Sigmoid colon (tissue), 7 donors: ENCODE results near the gene RPGRIP1. TPM values are rescaled to one million over a fixed set of nuclear protein-coding genes. Genes with fewer than 3 reads are reported as not detected.
A peak's percentile ranks its signal among the peaks of the same experiment; 100 is the strongest.
"Not testable (repeated sequence)": the region's sequence is repeated elsewhere in the genome, so short reads cannot be mapped to it uniquely, and the experiment has no call there.

Source experiments
- DNase-seq: peaks from one replicate; pipeline ENCODE4 v3.0.0-alpha.2; 2019
- H3K27ac ChIP-seq, 4 donors: fragments of 200-600 bp; sonication (generic); one replicate each; pipeline ENCODE4 v1.5.1; 2016 to 2019; ENCODE audit warnings: mild to moderate bottlenecking in 1 of 4
- H3K27me3 ChIP-seq, 3 donors: fragments of 200-600 bp; sonication (generic); one replicate each; pipeline ENCODE4 v1.5.1; 2019; ENCODE audit warnings: mild to moderate bottlenecking in 1 of 3
- H3K36me3 ChIP-seq, 4 donors: fragments of 200-600 bp; sonication (generic); one replicate each; pipeline ENCODE4 v1.5.1; 2016 to 2019
- H3K4me1 ChIP-seq, 4 donors: fragments of 200-600 bp; sonication (generic); one replicate each; pipeline ENCODE4 v1.5.1; 2017 to 2019
- H3K4me3 ChIP-seq, 4 donors: fragments of 200-600 bp; sonication (generic); one replicate each; pipeline ENCODE4 v1.5.1; 2017 to 2019; ENCODE audit warnings: mild to moderate bottlenecking in 2 of 4, moderate library complexity in 1 of 4
- H3K9me3 ChIP-seq, 4 donors: fragments of 200-600 bp in 3 of 4; sonication (generic) in 3 of 4; one replicate each; pipeline versions ENCODE4 v1.5.1 to v1.6.1; 2013 to 2019
- CTCF ChIP-seq, 4 experiments: fragments of 450-650 bp in 3 of 4; fragments of 200-600 bp in 1 of 4; IDR thresholded peaks; one replicate each; pipeline ENCODE4 v1.5.1; 2016 to 2019; ENCODE audit warnings: antibody characterized with exemption in 4 of 4, mild to moderate bottlenecking in 3 of 4, moderate library complexity in 2 of 4
- EP300 ChIP-seq, 4 donors: sonication (generic); formaldehyde crosslinking; IDR thresholded peaks; one replicate each; pipeline ENCODE4 v1.6.1; 2017; ENCODE audit warnings: antibody characterized with exemption in 4 of 4
- POLR2A ChIP-seq, 2 donors: fragments of 450-650 bp; IDR thresholded peaks; one replicate each; pipeline ENCODE4 v1.6.1; 2016; ENCODE audit warnings: antibody characterized with exemption in 2 of 2, mild to moderate bottlenecking in 2 of 2, moderate library complexity in 2 of 2
- POLR2AphosphoS5 ChIP-seq, 4 donors: sonication (generic); formaldehyde crosslinking; IDR thresholded peaks; one replicate each; pipeline ENCODE4 v1.6.1; 2017; ENCODE audit warnings: antibody characterized with exemption in 4 of 4
- WGBS, 2 donors: extraction: QIAGEN DNeasy Blood & Tissue Kit; methylation state at CpG; one replicate each; pipeline ENCODE4 v1.1.7; 2013; 5-methylcytosine and 5-hydroxymethylcytosine counted together
- intact Hi-C: fragments of 100-400 bp; cut with DNase I; formaldehyde crosslinking; loops from one replicate; pipeline ENCODE4 v1.15.1; 2023
- polyA plus RNA-seq, 3 donors: library from polyadenylated mRNA; stranded (reverse); fragments of 200-250 nt; gene quantifications; one replicate each; pipeline ENCODE4 v1.2.3, GENCODE V29; 2013
- total RNA-seq, 4 donors: library from RNA; depleted of rRNA; stranded (reverse); fragments of >200 nt; gene quantifications; one replicate each; pipeline ENCODE4 v1.1.0, GENCODE V29; 2016
- donor health status: healthy with polysubstance abuse.
- donor health status: Bipolar disorder and iron deficiency.
- donor health status: healthy.

Gene RPGRIP1
- total and polyA plus RNA-seq, 7 donors, result 0.25 to 0.60 (median 0.37) TPM; not detected in 3

GRCh38 chr14:21287168-21287567, 7.3 kb downstream of the RPGRIP1 start:
- TF ChIP-seq EP300 (IDR thresholded peaks at IDR 0.05) (no peak), POLR2A (IDR thresholded peaks at IDR 0.05) (no peak), CTCF (IDR thresholded peaks at IDR 0.05) (no peak), POLR2AphosphoS5 (IDR thresholded peaks at IDR 0.05) (no peak)
- no peak for DNase-seq
- Histone ChIP-seq H3K27me3 (no peaks in the 10 kb centered on the region), H3K4me1 (no peaks in the 10 kb centered on the region), H3K4me3 (no peak overlapping the region), H3K27ac (no peak overlapping the region), H3K36me3 (no peaks in the 10 kb centered on the region), H3K9me3 (no peaks in the 10 kb centered on the region)
- 92 to 94% methylated on average over 6 of the region's 6 CpGs for WGBS, 2 donors
- intact Hi-C loops, result no loop called here

- DNase-seq, intact Hi-C loops, H3K4me1 ChIP-seq, H3K4me3 ChIP-seq, H3K9me3 ChIP-seq, H3K27me3 ChIP-seq, H3K36me3 ChIP-seq, H3K27ac ChIP-seq: not testable (repeated sequence)
- 84 to 86% methylated on average over 8 of the region's 8 CpGs for WGBS, 2 donors
These were observed 14.1 kb downstream of the RPGRIP1 start for GRCh38 chr14:21294026-21294425.

- TF ChIP-seq POLR2AphosphoS5 (IDR thresholded peaks at IDR 0.05) (no peak), POLR2A (IDR thresholded peaks at IDR 0.05) (no peak), EP300 (IDR thresholded peaks at IDR 0.05) (no peak), CTCF (IDR thresholded peaks at IDR 0.05) (no peak)
- no peaks in the 10 kb centered on the region for H3K9me3 ChIP-seq
- 83 to 91% methylated on average over 12 of the region's 12 CpGs for WGBS, 2 donors
- no peak overlapping the region for H3K27ac ChIP-seq
- no peak for DNase-seq
- no peaks in the 10 kb centered on the region for H3K36me3 ChIP-seq
- intact Hi-C loops, result no loop called here
- H3K4me1 ChIP-seq, result peaks cover 0 to 6% (median 5%) of the 10 kb centered on the region in 4 donors
- H3K27me3 ChIP-seq, result peaks cover 0 to 26% (median 0%) of the 10 kb centered on the region in 3 donors
- H3K4me3 ChIP-seq, result no peak overlapping the region
These were observed 18.5 kb downstream of the RPGRIP1 start for GRCh38 chr14:21298358-21298757.

GRCh38 chr14:21299562-21300130, 19.8 kb downstream of the RPGRIP1 start:
- H3K4me3 ChIP-seq, result no peak overlapping the region
- peaks cover 0 to 6% (median 5%) of the 10 kb centered on the region in 4 donors for H3K4me1 ChIP-seq
- no peaks in the 10 kb centered on the region for H3K36me3 ChIP-seq
- DNase-seq, result no peak
- H3K9me3 ChIP-seq, result no peaks in the 10 kb centered on the region
- peaks cover 0 to 26% (median 0%) of the 10 kb centered on the region in 3 donors for H3K27me3 ChIP-seq
- intact Hi-C loops, result no loop called here
- TF ChIP-seq POLR2A (IDR thresholded peaks at IDR 0.05) (no peak), CTCF (IDR thresholded peaks at IDR 0.05) (no peak)
- 83 to 87% methylated on average over 10 of the region's 10 CpGs for WGBS, 2 donors
- H3K27ac ChIP-seq, result no peak overlapping the region

- Histone ChIP-seq H3K4me3 (peak overlapping the region in 3 of 4 donors; percentile 11 to 26 (median 16)), H3K27ac (no peak overlapping the region), H3K9me3 (no peaks in the 10 kb centered on the region), H3K27me3 (peaks cover 0 to 29% (median 0%) of the 10 kb centered on the region in 3 donors), H3K36me3 (no peaks in the 10 kb centered on the region), H3K4me1 (peaks cover 0 to 6% (median 5%) of the 10 kb centered on the region in 4 donors)
- no peak for DNase-seq
- 1% methylated on average over 30 of the region's 30 CpGs for WGBS, 2 donors
- TF ChIP-seq POLR2AphosphoS5 (IDR thresholded peaks at IDR 0.05) (no peak), EP300 (IDR thresholded peaks at IDR 0.05) (no peak), CTCF (IDR thresholded peaks at IDR 0.05) (no peak)
- intact Hi-C loops, result no loop called here
These were observed 21.0 kb downstream of the RPGRIP1 start for GRCh38 chr14:21300892-21301291.
